Prostate gland (tissue), 2 donors: ENCODE measurements around the gene DMBX1.

Experiments
- CTCF ChIP-seq, 4 experiments: fragments of 200-600 bp in 2 of 4; fragments of 450-650 bp in 2 of 4; sonication (generic) in 2 of 4; IDR thresholded peaks; 1 replicate in 3 of 4; 2 replicates in 1 of 4; pipeline ENCODE4 v1.5.1; 2016 to 2019; ENCODE audit warnings: antibody characterized with exemption in 4 of 4, mild to moderate bottlenecking in 2 of 4, moderate library complexity in 2 of 4
- POLR2A ChIP-seq: fragments of 450-650 bp; IDR thresholded peaks from one replicate; pipeline ENCODE4 v1.6.1; 2016; ENCODE audit warnings: antibody characterized with exemption, mild to moderate bottlenecking
- POLR2AphosphoS5 ChIP-seq: sonication (generic); formaldehyde crosslinking; IDR thresholded peaks from one replicate; pipeline ENCODE4 v1.6.1; 2017; ENCODE audit warnings: antibody characterized with exemption

- no peak for TF ChIP-seq POLR2A
- no peak for TF ChIP-seq CTCF (IDR thresholded peaks at IDR 0.05)
- no peak for TF ChIP-seq POLR2AphosphoS5
Measured at GRCh38 chr1:46471848-46472492, 17.7 kb upstream of the DMBX1 start.
